GM12873 (cell line): Measurements from ENCODE around the gene HOXB9.

Source experiments
- CTCF ChIP-seq: IDR thresholded peaks from 2 replicates; pipeline ENCODE4 v1.5.1; 2012; ENCODE audit warnings: low read depth, mild to moderate bottlenecking, moderate library complexity, low read length, control low read depth; ENCODE audit not compliant: insufficient read depth; ENCODE audit errors: missing control alignments

Gene HOXB9

GRCh38 chr17:48605409-48605919, 20.7 kb downstream of the HOXB9 start:
- TF ChIP-seq CTCF = no peak

- no peak for TF ChIP-seq CTCF
These were observed 21.3 kb downstream of the HOXB9 start, which contains the start of gene HOXB6 for GRCh38 chr17:48604770-48605329. Gene HOXB6, minus strand, starts transcription at chr17:48604986. Its CDS starts 6,836 bp downstream, at chr17:48598150.

- no peak for TF ChIP-seq CTCF
These were observed 22.0 kb downstream of the HOXB9 start for GRCh38 chr17:48603959-48604769.

- TF ChIP-seq CTCF = no peak
These were observed 24.4 kb downstream of the HOXB9 start for GRCh38 chr17:48601539-48602425.

- TF ChIP-seq CTCF = no peak
These were observed 25.0 kb downstream of the HOXB9 start for GRCh38 chr17:48601207-48601538.

GRCh38 chr17:48600244-48601098, 25.7 kb downstream of the HOXB9 start:
- no peak for TF ChIP-seq CTCF
